COLO829 (cell line): Measurements from ENCODE around the gene PSD.

Source experiments
- DNase-seq: peaks from one replicate; pipeline ENCODE4 v3.0.0; 2012; ENCODE audit warnings: low spot score

The PSD gene

GRCh38 chr10:102403115-102403514 is 15.5 kb downstream of the PSD start:
- DNase-seq: no peak

- no peak for DNase-seq
Measured at GRCh38 chr10:102402512-102402896, 16.1 kb downstream of the PSD start.

GRCh38 chr10:102401735-102402511 is 16.7 kb downstream of the PSD start:
- DNase-seq: no peak

- no peak for DNase-seq
Measured at GRCh38 chr10:102401342-102401654, 17.3 kb downstream of the PSD start.

GRCh38 chr10:102400598-102401341 is 17.8 kb downstream of the PSD start:
- no peak for DNase-seq

- no peak for DNase-seq
Measured at GRCh38 chr10:102400076-102400475, 18.5 kb downstream of the PSD start.

- DNase-seq: peak; percentile 75
Measured at GRCh38 chr10:102399217-102400021, 19.2 kb downstream of the PSD start.

- no peak for DNase-seq
Measured at GRCh38 chr10:102398172-102399020, 20.2 kb downstream of the PSD start.

- no peak for DNase-seq
Measured at GRCh38 chr10:102397222-102398171, 21.1 kb downstream of the PSD start.

- DNase-seq: no peak
Measured at GRCh38 chr10:102396730-102397151, 21.8 kb downstream of the PSD start.

GRCh38 chr10:102396317-102396650 is 22.3 kb downstream of the PSD start:
- no peak for DNase-seq

GRCh38 chr10:102395400-102396316 is 22.9 kb downstream of the PSD start, which contains the start of gene NFKB2:
Gene NFKB2, plus strand, starts transcription at chr10:102395705. Its CDS starts 255 bp downstream, at chr10:102395960.
- peak; percentile 80 for DNase-seq

GRCh38 chr10:102394801-102395399 is 23.7 kb downstream of the PSD start:
- DNase-seq: peak; percentile 6

- DNase-seq: peak; percentile 63
Measured at GRCh38 chr10:102394079-102394800, 24.3 kb downstream of the PSD start.

GRCh38 chr10:102393411-102394078 is 25.0 kb downstream of the PSD start:
- no peak for DNase-seq

- DNase-seq: no peak
Measured at GRCh38 chr10:102392306-102392705, 26.3 kb downstream of the PSD start.

- DNase-seq: no peak
Measured at GRCh38 chr10:102389894-102390293, 28.7 kb downstream of the PSD start.
